PC-3 (cell line): Measurements from ENCODE around the gene GIMAP8. TPM values are rescaled to one million over a fixed set of nuclear protein-coding genes. Genes with fewer than 3 reads are reported as not detected.

Experiments
- ATAC-seq: fragments of 200-7000 bp; cut with Tn5 transposase; 2 replicates; pipeline ENCODE4 v1.9.1; 2020; ENCODE audit warnings: mild to moderate bottlenecking, moderate library complexity
- BruUV-seq: library from RNA; stranded (reverse); fragments of 400-500 nt; replicated peaks from 2 replicates; lab custom pipeline; 2021; lab: Mats Ljungman, UMichigan
- CTCF ChIA-PET: fragments of 300-600 bp; sonication (Branson Sonifier 250); formaldehyde crosslinking; loops from one replicate; lab custom pipeline; 2022; ENCODE audit warnings: antibody characterized with exemption; lab: Charles Lee
- POLR2A ChIA-PET: fragments of 300-600 bp; sonication (Branson Sonifier 250); formaldehyde crosslinking; loops from one replicate; lab custom pipeline; 2022; ENCODE audit warnings: antibody characterized with exemption; ENCODE audit not compliant: unreplicated experiment; lab: Charles Lee
- DNase-seq: peaks from one replicate; pipeline ENCODE4 v3.0.0-alpha.2; 2015
- H2AFZ ChIP-seq: fragments of 300-600 bp; sonication (generic); 2 replicates; pipeline ENCODE4 v1.6.0; 2016; ENCODE audit warnings: antibody characterized with exemption, low read length
- H3F3A ChIP-seq: fragments of 300-600 bp; sonication (generic); one replicate; pipeline ENCODE4 v1.6.0; 2017; ENCODE audit warnings: antibody characterized with exemption, low read length, control low read depth, mild to moderate bottlenecking; ENCODE audit not compliant: unreplicated experiment
- H3K27ac ChIP-seq: fragments of 300-600 bp; sonication (generic); 2 replicates; pipeline ENCODE4 v1.5.1; 2016; ENCODE audit warnings: mild to moderate bottlenecking, low read length
- H3K27me3 ChIP-seq: fragments of 300-600 bp; sonication (generic); 2 replicates; pipeline ENCODE4 v1.6.1; 2016; ENCODE audit warnings: low read length, mixed read lengths
- H3K36me3 ChIP-seq: fragments of 300-600 bp; sonication (generic); 2 replicates; pipeline ENCODE4 v1.6.1; 2016; ENCODE audit warnings: low read depth, mixed run types, low read length, mixed read lengths
- H3K4me1 ChIP-seq: fragments of 300-600 bp; sonication (generic); 2 replicates; pipeline ENCODE4 v1.5.1; 2016; ENCODE audit warnings: low read length; ENCODE audit not compliant: insufficient read depth
- H3K4me2 ChIP-seq: fragments of 300-600 bp; sonication (generic); 2 replicates; pipeline ENCODE4 v1.6.0; 2016; ENCODE audit warnings: low read length
- H3K4me3 ChIP-seq: fragments of 300-600 bp; sonication (generic); 2 replicates; pipeline ENCODE4 v1.5.1; 2016; ENCODE audit warnings: mild to moderate bottlenecking, low read length, mixed read lengths
- H3K79me2 ChIP-seq: fragments of 300-600 bp; sonication (generic); 2 replicates; pipeline ENCODE4 v1.6.1; 2017; ENCODE audit warnings: low read length, mixed read lengths
- H3K9ac ChIP-seq: fragments of 300-600 bp; sonication (generic); 2 replicates; pipeline ENCODE4 v1.6.0; 2016; ENCODE audit warnings: mild to moderate bottlenecking, low read length
- H3K9me2 ChIP-seq: fragments of 300-600 bp; sonication (generic); replicated peaks from 2 replicates; pipeline ENCODE4 v1.6.1; 2016; ENCODE audit warnings: mixed run types, low read length, mixed read lengths
- H3K9me3 ChIP-seq: fragments of 300-600 bp; sonication (generic); 2 replicates; pipeline ENCODE4 v1.6.1; 2016; ENCODE audit warnings: low read length, mixed read lengths
- H4K20me1 ChIP-seq: fragments of 300-600 bp; sonication (generic); 2 replicates; pipeline ENCODE4 v1.6.1; 2016; ENCODE audit warnings: low read length, mixed read lengths
- EZH2 ChIP-seq: fragments of 300-600 bp; sonication (generic); IDR thresholded peaks from one replicate; pipeline ENCODE4 v1.6.1; 2017; ENCODE audit warnings: antibody characterized with exemption, mild to moderate bottlenecking, low read length; ENCODE audit not compliant: unreplicated experiment
- EZH2phosphoT487 ChIP-seq: fragments of 300-600 bp; sonication (generic); IDR thresholded peaks from 2 replicates; pipeline ENCODE4 v1.6.1; 2018; ENCODE audit warnings: mild to moderate bottlenecking, antibody characterized with exemption, low read length, borderline replicate concordance
- intact Hi-C: fragments of 100-400 bp; cut with micrococcal nuclease; formaldehyde crosslinking; loops from 2 replicates; pipeline ENCODE4 v1.9.0; 2023
- total RNA-seq: library from RNA; depleted of rRNA; stranded (reverse); fragments of >200 nt; gene quantifications from 2 replicates; pipeline ENCODE4 v1.2.3, GENCODE V29; 2014
- TF ChIP-seq, protein P1 (sequence below): fragments of 300-600 bp; sonication (generic); conservative IDR thresholded peaks from 2 replicates; pipeline ENCODE4 v1.5.1; 2017; ENCODE audit warnings: antibody characterized with exemption, low read depth, mild to moderate bottlenecking, low read length

The GIMAP8 gene
- total RNA-seq, 1 experiment from 2014 or later = not detected

DNA sequence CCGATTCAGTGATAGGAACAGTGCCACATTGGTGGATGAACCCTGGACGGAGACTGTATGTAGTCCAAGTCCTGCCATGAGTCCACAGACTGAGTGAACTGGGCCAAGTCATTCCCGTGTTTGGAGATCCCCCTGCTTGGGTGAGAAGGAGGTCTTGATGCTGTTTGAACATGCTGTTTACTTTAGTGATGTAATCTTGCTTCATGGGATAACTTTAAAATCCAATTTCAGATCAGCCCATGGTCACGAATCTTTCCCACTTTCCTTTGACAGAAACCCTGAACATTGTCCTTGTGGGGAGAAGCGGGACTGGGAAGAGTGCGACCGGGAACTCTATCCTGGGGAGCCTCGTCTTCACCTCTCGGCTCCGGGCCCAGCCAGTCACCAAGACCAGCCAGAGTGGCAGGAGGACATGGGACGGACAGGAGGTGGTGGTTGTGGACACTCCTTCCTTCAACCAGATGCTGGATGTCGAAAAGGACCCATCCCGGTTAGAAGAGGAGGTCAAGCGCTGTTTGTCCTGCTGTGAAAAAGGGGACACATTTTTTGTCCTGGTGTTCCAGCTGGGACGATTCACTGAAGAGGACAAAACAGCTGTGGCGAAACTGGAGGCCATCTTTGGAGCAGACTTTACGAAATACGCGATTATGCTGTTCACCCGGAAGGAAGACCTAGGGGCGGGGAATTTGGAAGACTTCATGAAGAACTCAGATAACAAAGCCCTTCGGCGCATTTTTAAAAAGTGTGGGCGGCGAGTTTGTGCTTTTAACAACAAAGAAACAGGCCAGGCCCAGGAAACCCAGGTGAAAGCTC lies 26.6 kb downstream of the GIMAP8 start:
- intact Hi-C loops = no loop called here
- CTCF ChIA-PET = no interaction called here
- H3K27ac ChIP-seq = no peak overlapping the region
- H3K4me2 ChIP-seq = no peak overlapping the region
- H3K9me3 ChIP-seq = no peaks in the 10 kb centered on the region
- TF ChIP-seq EZH2phosphoT487 (no peak), EZH2 (no peak)
- TF ChIP-seq, protein P1, sequence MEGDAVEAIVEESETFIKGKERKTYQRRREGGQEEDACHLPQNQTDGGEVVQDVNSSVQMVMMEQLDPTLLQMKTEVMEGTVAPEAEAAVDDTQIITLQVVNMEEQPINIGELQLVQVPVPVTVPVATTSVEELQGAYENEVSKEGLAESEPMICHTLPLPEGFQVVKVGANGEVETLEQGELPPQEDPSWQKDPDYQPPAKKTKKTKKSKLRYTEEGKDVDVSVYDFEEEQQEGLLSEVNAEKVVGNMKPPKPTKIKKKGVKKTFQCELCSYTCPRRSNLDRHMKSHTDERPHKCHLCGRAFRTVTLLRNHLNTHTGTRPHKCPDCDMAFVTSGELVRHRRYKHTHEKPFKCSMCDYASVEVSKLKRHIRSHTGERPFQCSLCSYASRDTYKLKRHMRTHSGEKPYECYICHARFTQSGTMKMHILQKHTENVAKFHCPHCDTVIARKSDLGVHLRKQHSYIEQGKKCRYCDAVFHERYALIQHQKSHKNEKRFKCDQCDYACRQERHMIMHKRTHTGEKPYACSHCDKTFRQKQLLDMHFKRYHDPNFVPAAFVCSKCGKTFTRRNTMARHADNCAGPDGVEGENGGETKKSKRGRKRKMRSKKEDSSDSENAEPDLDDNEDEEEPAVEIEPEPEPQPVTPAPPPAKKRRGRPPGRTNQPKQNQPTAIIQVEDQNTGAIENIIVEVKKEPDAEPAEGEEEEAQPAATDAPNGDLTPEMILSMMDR = no peak
- H3K4me3 ChIP-seq = no peak overlapping the region
- peaks cover 19% of the 10 kb centered on the region for H3K4me1 ChIP-seq
- no peaks in the 10 kb centered on the region for H4K20me1 ChIP-seq
- POLR2A ChIA-PET = no interaction called here
- H3K9ac ChIP-seq = no peak overlapping the region
- H3K9me2 ChIP-seq = no peaks in the 10 kb centered on the region; the same call in 1 of the 2 replicates
- no peaks in the 10 kb centered on the region; the same call in 1 of the 2 replicates for H3K27me3 ChIP-seq
- H2AFZ ChIP-seq = no peak overlapping the region
- ATAC-seq (no peak), DNase-seq (no peak)
- no TSS peak for BruUV-seq
- H3K79me2 ChIP-seq = no peaks in the 10 kb centered on the region
- no peaks in the 10 kb centered on the region for H3K36me3 ChIP-seq
- no peaks in the 10 kb centered on the region for H3F3A ChIP-seq

DNA sequence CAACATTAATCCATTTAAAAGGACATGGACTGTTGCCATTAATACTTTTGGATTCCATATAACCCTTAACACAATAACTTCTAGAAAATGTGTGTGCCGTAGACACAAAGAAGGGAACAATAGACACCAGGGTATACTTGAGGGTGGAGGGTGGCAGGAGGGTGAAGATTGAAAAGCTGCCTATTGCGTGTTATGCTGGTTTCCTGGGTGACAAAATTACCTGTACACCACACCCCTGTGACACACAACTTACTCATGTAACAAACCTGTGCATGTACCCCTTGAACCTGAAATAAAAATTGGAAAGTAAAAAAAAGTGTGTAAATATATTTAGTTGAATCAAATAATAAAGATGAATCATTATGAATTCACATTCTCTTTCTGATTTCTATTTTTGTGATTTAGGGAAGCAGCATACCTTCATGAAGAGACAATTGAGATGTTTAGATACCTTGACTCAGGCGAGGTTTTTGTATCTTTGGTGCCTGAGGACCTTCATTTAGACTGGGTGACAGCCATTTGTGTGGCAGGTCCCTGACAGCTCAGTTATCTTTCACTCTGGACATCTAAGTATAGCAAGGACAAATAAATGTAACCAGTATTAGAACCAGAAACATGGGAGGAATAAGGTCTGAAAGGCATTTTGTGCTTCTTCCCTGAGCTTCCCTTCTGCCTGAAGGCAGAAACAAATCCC lies 28.7 kb downstream of the GIMAP8 start:
- Histone ChIP-seq H3K36me3 (no peaks in the 10 kb centered on the region), H2AFZ (peak overlapping the region; percentile 23), H3K4me3 (no peak overlapping the region; the same call in 1 of the 2 replicates), H3K4me1 (peaks cover 19% of the 10 kb centered on the region), H3K4me2 (peak overlapping the region; percentile 58), H3K9ac (peak overlapping the region; percentile 23; the same call in 1 of the 2 replicates), H4K20me1 (no peaks in the 10 kb centered on the region), H3K9me3 (no peaks in the 10 kb centered on the region), H3F3A (no peaks in the 10 kb centered on the region), H3K27me3 (no peaks in the 10 kb centered on the region), H3K9me2 (no peaks in the 10 kb centered on the region; the same call in 1 of the 2 replicates), H3K79me2 (no peaks in the 10 kb centered on the region), H3K27ac (peak overlapping the region; percentile 80)
- POLR2A ChIA-PET = interaction anchor here (0.7 kb wide), 2 partner anchors 23 to 658 kb away, joined by 3 read pairs; no protein-coding TSS in a partner anchor
- TF ChIP-seq EZH2phosphoT487 (no peak), EZH2 (no peak)
- TF ChIP-seq, protein P1 = no peak
- BruUV-seq = no TSS peak
- CTCF ChIA-PET = no interaction called here
- intact Hi-C loops = no loop called here
- peak; percentile 85 for ATAC-seq
- DNase-seq = peak; percentile 88
